ENCODE results near the gene ANKRD16. TPM values are rescaled to one million over a fixed set of nuclear protein-coding genes. Genes with fewer than 3 reads are reported as not detected.

The ANKRD16 gene
- total and polyA plus RNA-seq, 9 donors, result 6.6 to 15.3 (median 9.6) TPM

DNA sequence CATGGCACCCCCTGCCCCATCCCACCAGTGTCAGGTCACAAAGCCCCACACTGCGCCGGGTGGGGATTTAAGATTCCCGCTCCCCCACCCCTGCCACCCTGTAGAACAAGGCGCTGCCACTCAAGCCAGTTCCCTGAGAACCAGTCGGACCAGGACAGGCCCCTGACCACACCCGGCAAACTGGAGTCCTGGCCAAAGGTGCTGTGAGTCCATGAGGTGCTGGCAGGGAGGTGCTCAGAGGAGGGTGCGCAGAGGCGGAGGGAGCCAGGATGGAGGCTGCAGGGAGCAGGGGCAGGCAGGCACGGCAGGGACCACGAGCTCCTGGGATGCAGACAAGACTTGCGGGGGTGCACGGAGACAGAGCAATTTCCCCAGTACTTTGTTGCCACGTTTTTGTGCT, 56.7 kb downstream of the ANKRD16 start:
- DNase-seq, result no peak
- no peak overlapping the region for H3K27ac ChIP-seq
- H3K36me3 ChIP-seq, result no peaks in the 10 kb centered on the region
- no peaks in the 10 kb centered on the region for H3K9me3 ChIP-seq
- H3K4me3 ChIP-seq, result no peak overlapping the region
- WGBS, 3 donors, result 80 to 87% (median 86%) methylated on average over 13 of the region's 13 CpGs
- H3K4me1 ChIP-seq (ENCODE audit: insufficient read depth), result no peaks in the 10 kb centered on the region
- TF ChIP-seq, protein P1, sequence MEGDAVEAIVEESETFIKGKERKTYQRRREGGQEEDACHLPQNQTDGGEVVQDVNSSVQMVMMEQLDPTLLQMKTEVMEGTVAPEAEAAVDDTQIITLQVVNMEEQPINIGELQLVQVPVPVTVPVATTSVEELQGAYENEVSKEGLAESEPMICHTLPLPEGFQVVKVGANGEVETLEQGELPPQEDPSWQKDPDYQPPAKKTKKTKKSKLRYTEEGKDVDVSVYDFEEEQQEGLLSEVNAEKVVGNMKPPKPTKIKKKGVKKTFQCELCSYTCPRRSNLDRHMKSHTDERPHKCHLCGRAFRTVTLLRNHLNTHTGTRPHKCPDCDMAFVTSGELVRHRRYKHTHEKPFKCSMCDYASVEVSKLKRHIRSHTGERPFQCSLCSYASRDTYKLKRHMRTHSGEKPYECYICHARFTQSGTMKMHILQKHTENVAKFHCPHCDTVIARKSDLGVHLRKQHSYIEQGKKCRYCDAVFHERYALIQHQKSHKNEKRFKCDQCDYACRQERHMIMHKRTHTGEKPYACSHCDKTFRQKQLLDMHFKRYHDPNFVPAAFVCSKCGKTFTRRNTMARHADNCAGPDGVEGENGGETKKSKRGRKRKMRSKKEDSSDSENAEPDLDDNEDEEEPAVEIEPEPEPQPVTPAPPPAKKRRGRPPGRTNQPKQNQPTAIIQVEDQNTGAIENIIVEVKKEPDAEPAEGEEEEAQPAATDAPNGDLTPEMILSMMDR (IDR thresholded peaks at IDR 0.05), result no peak
- TF ChIP-seq POLR2A (IDR thresholded peaks at IDR 0.05) (no peak), EP300 (IDR thresholded peaks at IDR 0.05) (no peak)
- intact Hi-C loops (cut with DNase I), result no loop called here
- H3K27me3 ChIP-seq, result no peaks in the 10 kb centered on the region

DNA sequence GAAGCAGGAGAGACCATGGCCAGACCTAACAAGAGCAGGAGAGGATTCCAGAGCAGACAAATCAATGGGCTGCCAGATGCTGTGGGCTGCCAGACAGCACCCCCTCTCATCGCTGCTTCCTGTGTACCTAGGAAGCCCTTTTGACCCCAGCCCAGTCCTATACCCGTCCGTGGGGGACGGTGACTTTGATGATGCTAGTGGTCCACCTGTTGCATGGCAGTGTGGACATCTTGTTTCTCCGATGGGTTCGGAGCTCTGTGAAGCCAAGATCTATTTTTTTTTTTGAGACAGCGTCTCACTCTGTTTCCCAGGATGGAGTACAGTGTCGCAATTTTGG, 58.3 kb downstream of the ANKRD16 start:
- no peaks in the 10 kb centered on the region for H3K4me1 ChIP-seq (ENCODE audit: insufficient read depth)
- no peaks in the 10 kb centered on the region for H3K36me3 ChIP-seq
- no peaks in the 10 kb centered on the region for H3K27me3 ChIP-seq
- no peaks in the 10 kb centered on the region for H3K9me3 ChIP-seq
- no peak overlapping the region for H3K4me3 ChIP-seq
- no peak for DNase-seq
- WGBS, 3 donors, result 84 to 91% (median 86%) methylated on average over 8 of the region's 8 CpGs
- no peak overlapping the region for H3K27ac ChIP-seq
- TF ChIP-seq, protein P1 (IDR thresholded peaks at IDR 0.05), result no peak
- TF ChIP-seq EP300 (IDR thresholded peaks at IDR 0.05), result no peak
- no peak for TF ChIP-seq POLR2A (IDR thresholded peaks at IDR 0.05)
- intact Hi-C loops (cut with DNase I), result no loop called here

GRCh38 chr10:5830629-5831445, 58.9 kb downstream of the ANKRD16 start:
- TF ChIP-seq, protein P1 (IDR thresholded peaks at IDR 0.05), result no peak
- TF ChIP-seq POLR2A (IDR thresholded peaks at IDR 0.05), result no peak
- TF ChIP-seq EP300 (IDR thresholded peaks at IDR 0.05), result no peak

GRCh38 chr10:5829267-5829666, 60.4 kb downstream of the ANKRD16 start:
- no peak overlapping the region for H3K4me3 ChIP-seq
- 77 to 86% (median 81%) methylated on average over 9 of the region's 9 CpGs for WGBS, 3 donors
- intact Hi-C loops (cut with DNase I), result no loop called here
- TF ChIP-seq EP300 (IDR thresholded peaks at IDR 0.05), result no peak
- TF ChIP-seq, protein P1 (IDR thresholded peaks at IDR 0.05), result no peak
- no peak for TF ChIP-seq POLR2A (IDR thresholded peaks at IDR 0.05)
- no peak for DNase-seq
- no peak overlapping the region for H3K27ac ChIP-seq
- no peaks in the 10 kb centered on the region for H3K4me1 ChIP-seq (ENCODE audit: insufficient read depth)
- H3K9me3 ChIP-seq, result no peaks in the 10 kb centered on the region
- no peaks in the 10 kb centered on the region for H3K27me3 ChIP-seq
- no peaks in the 10 kb centered on the region for H3K36me3 ChIP-seq

More at GRCh38 chr10:5830629-5831445, 58.9 kb downstream of the ANKRD16 start:
- Histone ChIP-seq H3K27ac (no peak overlapping the region), H3K4me3 (no peak overlapping the region), H3K9me3 (no peaks in the 10 kb centered on the region), H3K4me1 (ENCODE audit: insufficient read depth) (no peaks in the 10 kb centered on the region), H3K36me3 (no peaks in the 10 kb centered on the region), H3K27me3 (no peaks in the 10 kb centered on the region)
- DNase-seq, result no peak
- 77 to 83% (median 82%) methylated on average over 14 of the region's 14 CpGs for WGBS, 3 donors
- intact Hi-C loops (cut with DNase I), result no loop called here
